K562 (cell line): ENCODE measurements around the gene NVL. TPM values are rescaled to one million over a fixed set of nuclear protein-coding genes. Genes with fewer than 3 reads are reported as not detected.

ENCODE experiments used
- ARID3B ChIP-seq: fragments of 250-450 bp; sonication (Bioruptor Pico); IDR thresholded peaks from 2 replicates; pipeline ENCODE4 v1.4.0; 2020; ENCODE audit warnings: borderline replicate concordance
- CREBBP ChIP-seq: IDR thresholded peaks from one replicate; pipeline ENCODE4 v1.6.1; 2012; ENCODE audit warnings: low read depth, mild to moderate bottlenecking, control low read depth, inconsistent platforms, low read length
- CTCFL ChIP-seq: IDR thresholded peaks from 2 replicates; pipeline ENCODE4 v1.6.1; 2011; ENCODE audit warnings: borderline replicate concordance, low read depth, mild to moderate bottlenecking, moderate library complexity, low read length; ENCODE audit not compliant: insufficient read depth, poor library complexity, severe bottlenecking
- ETS1 ChIP-seq: conservative IDR thresholded peaks from 2 replicates; pipeline ENCODE4 v1.6.1; 2011; ENCODE audit warnings: low read depth, mild to moderate bottlenecking, low read length; ENCODE audit not compliant: control insufficient read depth
- GTF3C2 ChIP-seq: IDR thresholded peaks from 3 replicates; pipeline ENCODE4 v1.6.1; 2011; ENCODE audit warnings: borderline replicate concordance, mild to moderate bottlenecking, moderate library complexity; ENCODE audit not compliant: insufficient read length; ENCODE audit errors: extremely low read depth
- PPARD ChIP-seq: fragments of 250-450 bp; sonication (Bioruptor Pico); IDR thresholded peaks from 2 replicates; pipeline ENCODE4 v1.8.0; 2022; ENCODE audit warnings: inconsistent platforms, mild to moderate bottlenecking, moderate library complexity
- STAT5A ChIP-seq: IDR thresholded peaks from 2 replicates; pipeline ENCODE4 v1.6.1; 2012; ENCODE audit warnings: low read length, inconsistent platforms, borderline replicate concordance
- TEAD2 ChIP-seq: fragments of 450-650 bp; IDR thresholded peaks from 2 replicates; pipeline ENCODE4 v1.6.1; 2016; ENCODE audit warnings: missing genetic modification characterization, control low read depth, missing compliant biosample characterization
- ZFP91 ChIP-seq: sonication (generic); formaldehyde crosslinking; IDR thresholded peaks from 2 replicates; pipeline ENCODE4 v1.8.0; 2022; ENCODE audit warnings: mild to moderate bottlenecking, missing genetic modification reagents
- ZNF609 ChIP-seq: sonication (generic); formaldehyde crosslinking; IDR thresholded peaks from 2 replicates; pipeline ENCODE4 v1.8.1; 2023; ENCODE audit warnings: missing genetic modification reagents, mild to moderate bottlenecking, borderline replicate concordance
- polyA plus RNA-seq, 8 experiments: library from polyadenylated mRNA; depleted of rRNA in 4 of 8; stranded (reverse) in 5 of 8; unstranded in 3 of 8; fragments of >200 nt; fragmentation: Nextera tagmentation in 2 of 8; fragmentation: Illumina TruSeq in 1 of 8; extraction: Ambion mirVana in 2 of 8; extraction: Trizol in 1 of 8; gene quantifications; 2 replicates each; pipeline versions ENCODE4 v1.2.1 to v1.2.3, GENCODE V29; 2011 to 2014; ENCODE audit warnings: inconsistent platforms in 1 of 8, missing spikeins in 1 of 8
- total RNA-seq, 7 experiments: library from RNA; depleted of rRNA in 6 of 7; stranded (reverse); fragments of >200 nt in 6 of 7; fragmentation: Illumina TruSeq in 2 of 7; extraction: Trizol in 2 of 7; gene quantifications; 2 replicates each; pipeline versions ENCODE4 v1.2.1 to v1.2.3, GENCODE V29; 2011 to 2021; ENCODE audit warnings: low replicate concordance in 1 of 7

Gene NVL
- total and polyA plus RNA-seq, 9 of the 15 experiments (the other 6 are each of a cell fraction or from before 2014, with no cell fraction given): 32.5 to 86.6 (median 62.9) TPM

GRCh38 chr1:224262373-224263054 lies 67.5 kb downstream of the NVL start (continued):
- TF ChIP-seq CTCFL: no peak
- no peak for TF ChIP-seq GTF3C2
- TF ChIP-seq CREBBP: no peak
- no peak for TF ChIP-seq ZFP91 (CRISPR knock-in tag)
- TF ChIP-seq ZNF609: no peak
- peak; percentile 51 for TF ChIP-seq STAT5A
- no peak for TF ChIP-seq ARID3B (CRISPR knock-in tag)
- TF ChIP-seq PPARD (CRISPR knock-in tag): no peak
- TF ChIP-seq TEAD2 (tag): no peak
- no peak for TF ChIP-seq ETS1
